DMS114 treated with DMSO at 0.1 percent for 48 hours (cell line): ENCODE measurements around the gene GCNT1.
"Not testable (repeated sequence)": the region's sequence is repeated elsewhere in the genome, so short reads cannot be mapped to it uniquely, and the experiment has no call there.

Experiments used
- DNase-seq: peaks from one replicate; lab custom pipeline; 2025; ENCODE audit not compliant: unreplicated experiment; lab: John Stamatoyannopoulos, UW

Gene GCNT1

DNA sequence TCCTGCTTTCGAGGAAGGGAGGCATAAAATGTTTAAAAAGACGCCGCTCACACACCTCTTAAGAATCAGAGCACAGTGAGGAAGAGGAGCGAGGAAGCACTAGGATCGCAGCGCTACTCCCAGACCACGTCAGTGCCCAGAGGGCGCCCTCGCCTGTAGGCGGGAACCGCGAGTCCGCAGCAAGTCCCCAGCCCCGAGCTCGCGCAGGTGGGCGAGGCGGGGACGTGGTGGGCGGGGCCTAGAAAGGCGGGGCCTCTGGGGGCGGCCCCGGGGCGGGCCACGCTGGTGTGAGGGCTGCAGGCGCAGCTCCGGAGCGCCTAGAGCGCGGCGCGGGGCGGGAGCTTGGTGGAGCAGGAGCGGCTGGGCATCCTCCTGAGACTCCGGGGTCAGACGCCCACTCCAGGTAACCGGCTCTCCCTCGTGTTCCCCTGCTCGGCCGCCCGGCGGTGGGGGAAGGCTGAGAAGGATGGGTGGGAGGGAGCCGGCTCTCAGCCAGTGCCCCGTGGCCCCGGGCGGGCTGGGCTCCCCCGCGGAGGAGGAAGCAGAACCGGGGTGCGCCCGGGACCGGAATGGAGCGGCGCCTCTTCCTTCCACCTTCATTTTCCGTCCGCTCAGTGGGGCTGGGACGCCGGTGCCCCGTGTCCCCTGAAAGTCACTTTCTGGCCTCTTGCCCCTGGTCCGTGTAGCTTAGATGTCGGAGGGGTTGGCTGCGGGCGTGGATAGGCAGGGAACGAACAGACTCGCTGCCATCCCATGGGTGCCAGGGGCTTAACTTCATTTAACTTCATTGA is at the start of gene GCNT1:
Gene GCNT1 (plus strand): TSS at position 280 of the 791 bp plus-strand sequence. CDS start 43,200 bp downstream, outside the sequence.
- DNase-seq = peak; percentile 19

DNA sequence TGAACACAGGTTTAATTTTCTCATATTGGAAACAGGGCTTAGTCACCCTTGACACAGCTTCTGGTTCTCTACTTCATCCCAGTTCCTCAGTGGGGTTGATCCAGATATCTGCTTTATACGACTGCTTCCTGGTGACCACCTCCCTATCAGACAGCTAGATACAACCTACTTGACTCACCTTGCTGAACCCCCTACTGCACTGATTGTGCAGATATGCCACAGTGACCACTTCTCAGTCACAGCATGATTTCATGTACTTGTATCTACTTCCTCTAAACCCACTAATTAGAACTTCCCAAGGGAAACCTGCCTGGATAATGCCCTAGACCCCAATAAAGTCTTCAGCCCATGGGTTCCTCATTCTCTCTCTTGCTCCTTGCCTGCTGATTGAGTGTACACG is 46.3 kb upstream of the GCNT1 start:
- DNase-seq = no peak

DNA sequence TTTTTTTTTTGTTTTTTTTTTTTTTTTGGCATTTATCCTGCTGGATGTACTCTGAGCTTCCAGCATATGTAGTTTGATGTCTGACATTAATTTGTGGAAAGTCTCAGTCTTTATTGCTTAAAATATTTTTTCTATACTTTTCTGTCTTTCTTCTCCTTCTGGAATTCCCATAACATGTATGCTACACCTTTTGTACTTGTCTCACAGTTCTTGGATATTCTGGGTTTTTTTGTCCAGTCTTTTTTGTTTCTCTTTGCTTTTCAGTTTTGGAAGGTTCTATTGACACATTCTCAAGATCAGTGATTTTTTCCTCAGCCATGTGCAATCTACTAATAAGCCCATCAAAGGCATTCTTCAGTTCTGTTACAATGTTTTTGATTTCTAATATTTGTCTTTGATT is 45.3 kb upstream of the GCNT1 start:
- no peak for DNase-seq

DNA sequence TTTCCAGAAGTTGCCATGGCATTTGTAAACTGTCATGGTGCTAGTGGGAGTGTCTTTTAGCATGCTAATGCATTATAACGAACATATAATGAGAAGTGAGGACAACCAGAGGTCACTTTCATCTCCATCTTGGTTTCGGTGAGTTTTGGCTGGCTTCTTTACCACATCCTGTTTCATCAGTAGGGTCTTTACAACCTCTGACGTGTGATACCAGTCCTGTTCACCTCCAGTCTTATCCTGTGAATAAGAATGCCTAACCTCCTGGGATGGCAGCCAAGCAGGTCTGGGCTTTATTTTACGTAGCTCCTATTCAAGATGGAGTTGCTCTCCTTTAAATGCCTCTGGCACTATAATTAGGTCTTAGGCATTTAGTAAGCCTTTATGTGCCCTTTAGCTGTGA is 44.3 kb upstream of the GCNT1 start:
- DNase-seq = no peak

DNA sequence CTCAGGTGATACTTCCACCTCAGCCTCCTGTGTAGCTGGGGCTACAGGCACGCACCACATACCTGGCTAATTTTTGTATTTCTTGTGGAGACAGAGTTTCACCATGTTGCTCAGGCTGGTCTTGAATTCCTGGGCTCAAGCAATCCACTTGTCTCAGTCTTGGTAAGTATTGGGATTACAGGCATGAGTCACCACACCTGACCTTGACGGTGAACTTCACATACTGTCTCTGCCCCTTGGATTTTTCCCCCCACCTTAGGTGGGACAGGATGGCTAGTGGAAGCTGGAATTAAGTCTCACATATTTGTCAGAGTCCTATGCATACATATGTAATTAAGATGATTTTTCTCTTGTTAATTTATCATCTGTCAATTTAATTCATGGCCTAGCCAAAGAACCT is 43.8 kb upstream of the GCNT1 start:
- DNase-seq = no peak

DNA sequence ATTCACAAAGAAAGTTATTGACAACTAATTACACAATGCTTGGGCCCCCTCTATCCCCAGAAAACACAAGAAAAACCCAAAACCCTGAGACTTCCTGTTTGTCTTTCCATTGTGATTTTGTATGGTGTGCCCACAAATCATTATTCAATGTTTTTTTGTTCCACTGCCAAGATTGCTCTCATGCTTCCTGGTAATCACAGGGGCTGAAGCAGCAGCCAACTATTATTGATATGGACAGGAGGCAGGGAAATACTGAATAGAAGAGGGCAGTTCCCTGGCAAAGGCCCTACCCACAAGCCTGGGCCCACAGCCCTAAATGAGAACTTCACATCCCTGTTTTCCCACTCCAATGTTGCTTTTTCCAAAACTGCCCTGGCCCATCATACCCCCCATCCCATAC is 43.3 kb upstream of the GCNT1 start:
- DNase-seq = no peak

DNA sequence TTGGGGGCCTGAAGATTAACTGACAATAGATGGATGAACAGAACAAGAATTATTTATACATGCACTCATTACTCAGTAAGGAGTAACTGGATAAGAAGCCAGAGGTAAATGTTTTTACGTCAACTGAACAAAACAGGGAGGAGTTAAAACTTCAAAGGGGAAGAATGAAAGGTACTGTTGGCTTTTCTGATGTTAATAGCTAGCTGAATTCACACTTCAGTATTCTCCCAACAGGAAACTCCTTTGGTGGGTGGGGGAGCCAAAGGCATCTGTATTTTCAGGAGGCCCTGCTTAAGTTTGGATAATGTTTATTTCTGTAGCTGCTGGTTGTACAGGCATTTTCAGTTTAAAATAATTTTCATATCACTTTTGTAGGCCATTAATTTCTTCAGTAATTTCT is 41.6 kb upstream of the GCNT1 start:
- DNase-seq = no peak

DNA sequence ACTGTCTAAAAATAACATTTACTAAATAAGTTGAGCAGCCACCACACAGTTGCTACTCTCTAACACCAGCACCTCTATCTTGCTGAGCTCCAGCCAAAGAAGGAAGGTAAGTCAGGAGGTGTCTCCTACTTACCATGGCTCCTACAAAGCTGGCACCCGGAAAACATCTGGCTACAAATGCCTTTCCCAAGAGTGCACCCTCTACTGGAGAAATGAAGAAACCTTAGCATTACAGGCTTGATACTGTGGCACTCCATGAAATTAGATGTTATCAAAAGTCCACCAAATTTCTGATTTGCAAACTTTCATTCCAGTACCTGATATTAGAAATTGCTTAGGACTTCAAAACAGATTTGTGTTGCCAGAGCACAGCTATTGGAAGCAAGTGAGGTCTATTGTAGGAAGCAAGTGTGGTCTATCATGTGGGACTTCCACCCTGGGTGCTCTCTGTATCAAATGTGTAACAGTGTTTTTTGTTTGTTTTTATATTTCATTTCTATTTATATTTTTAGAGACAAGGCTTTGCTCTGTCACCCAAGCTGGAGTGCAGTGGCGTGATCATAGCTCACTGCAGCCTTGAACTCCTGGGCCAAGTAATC is 39.1 kb upstream of the GCNT1 start:
- no peak for DNase-seq

DNA sequence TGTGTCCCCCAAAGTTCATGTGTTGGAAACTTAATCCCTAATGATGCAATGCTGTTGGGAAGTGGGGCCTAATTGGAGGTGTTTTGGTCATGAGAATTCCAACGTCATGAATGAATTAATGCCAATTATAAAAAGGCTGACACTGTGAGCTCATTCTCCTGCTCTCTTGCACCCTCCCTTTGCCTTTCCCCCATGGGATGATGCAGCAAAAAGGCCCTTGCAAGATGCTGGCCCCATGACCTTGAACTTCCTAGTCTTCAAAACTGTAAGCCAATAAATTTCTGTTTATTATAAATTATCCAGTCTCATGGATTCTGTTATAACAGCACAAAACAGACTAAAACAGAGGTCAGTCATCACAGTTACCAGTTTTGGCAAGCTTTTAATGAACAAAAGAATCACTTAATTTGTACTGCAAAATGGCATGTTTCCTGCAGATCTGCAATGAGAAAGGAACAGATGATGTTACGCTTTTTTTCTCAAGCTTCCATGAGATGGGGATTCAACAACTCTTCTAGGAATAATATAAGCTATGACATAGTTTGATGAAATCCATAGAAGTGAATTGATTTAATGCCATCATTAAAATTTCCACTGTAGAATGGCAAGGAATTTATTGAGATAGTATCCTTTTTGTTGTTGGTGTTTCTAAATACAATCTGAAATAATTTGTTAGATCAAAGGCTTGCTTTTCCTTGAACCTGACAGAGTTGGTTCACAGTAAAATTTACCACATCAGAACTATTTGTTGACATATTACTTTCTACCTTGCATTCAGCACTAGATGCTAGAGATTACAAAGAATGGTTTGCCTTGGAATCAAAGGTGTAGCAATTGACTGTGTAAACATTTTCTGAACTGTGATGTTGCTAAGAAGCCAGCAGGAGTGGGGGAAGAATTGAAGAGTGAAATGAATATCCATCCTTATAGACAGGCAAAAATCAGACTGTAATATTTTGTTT is 35.5 kb upstream of the GCNT1 start:
- DNase-seq = no peak

DNA sequence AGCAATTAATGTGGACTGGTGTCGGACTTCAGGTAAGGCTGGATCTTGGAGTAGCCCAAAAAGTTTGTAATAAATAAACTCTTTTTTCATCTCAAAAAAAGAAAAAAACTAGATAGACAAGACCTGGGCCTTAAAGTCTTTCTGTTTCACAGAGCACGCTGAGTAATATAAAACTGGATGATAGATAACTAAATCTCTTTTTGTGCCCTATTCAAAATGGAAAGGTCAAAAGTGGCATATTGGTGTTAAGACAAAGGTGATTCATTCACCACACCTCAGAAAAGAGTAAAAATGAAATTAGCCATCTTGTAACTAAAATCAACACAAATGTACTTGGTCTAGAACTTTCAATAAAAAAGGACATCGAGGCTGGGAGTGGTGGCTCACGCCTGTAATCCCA is 34.5 kb upstream of the GCNT1 start:
- no peak for DNase-seq

DNA sequence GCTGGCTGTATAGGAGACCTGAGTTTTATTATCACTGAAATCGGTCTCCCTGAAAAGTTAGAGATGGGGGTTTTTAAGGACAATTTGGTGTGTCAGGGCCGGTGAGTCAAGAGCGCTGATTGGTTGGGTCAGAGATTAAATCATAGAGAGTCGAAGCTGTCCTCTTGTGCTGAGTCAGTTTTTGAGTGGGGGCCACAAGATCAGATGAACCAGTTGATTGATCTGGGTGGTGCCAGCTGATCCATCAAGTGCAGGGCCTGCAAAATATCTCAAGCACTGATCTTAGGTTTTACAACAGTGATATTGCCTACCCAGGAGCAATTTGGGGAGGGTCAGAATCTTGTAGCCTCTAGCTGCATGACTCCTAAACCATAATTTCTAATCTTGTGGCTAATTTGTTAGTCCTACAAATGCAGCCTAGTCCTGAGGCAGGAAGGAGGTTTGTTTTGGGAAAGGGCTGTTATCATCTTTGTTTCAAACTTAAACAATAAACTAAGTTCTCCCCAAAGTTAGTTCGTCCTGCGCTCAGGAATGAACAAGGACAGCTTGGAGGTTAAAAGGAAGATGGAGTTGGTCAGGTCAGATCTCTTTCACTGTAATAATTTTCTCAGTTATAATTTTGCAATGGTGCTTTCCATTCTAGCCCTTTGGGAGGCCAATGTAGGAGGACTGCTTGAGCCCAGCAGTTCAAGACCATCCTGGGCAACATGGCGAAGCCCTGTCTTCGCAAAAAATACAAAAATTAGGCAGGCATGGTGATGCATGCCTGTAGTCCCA is 33.1 kb upstream of the GCNT1 start:
- DNase-seq = no peak

DNA sequence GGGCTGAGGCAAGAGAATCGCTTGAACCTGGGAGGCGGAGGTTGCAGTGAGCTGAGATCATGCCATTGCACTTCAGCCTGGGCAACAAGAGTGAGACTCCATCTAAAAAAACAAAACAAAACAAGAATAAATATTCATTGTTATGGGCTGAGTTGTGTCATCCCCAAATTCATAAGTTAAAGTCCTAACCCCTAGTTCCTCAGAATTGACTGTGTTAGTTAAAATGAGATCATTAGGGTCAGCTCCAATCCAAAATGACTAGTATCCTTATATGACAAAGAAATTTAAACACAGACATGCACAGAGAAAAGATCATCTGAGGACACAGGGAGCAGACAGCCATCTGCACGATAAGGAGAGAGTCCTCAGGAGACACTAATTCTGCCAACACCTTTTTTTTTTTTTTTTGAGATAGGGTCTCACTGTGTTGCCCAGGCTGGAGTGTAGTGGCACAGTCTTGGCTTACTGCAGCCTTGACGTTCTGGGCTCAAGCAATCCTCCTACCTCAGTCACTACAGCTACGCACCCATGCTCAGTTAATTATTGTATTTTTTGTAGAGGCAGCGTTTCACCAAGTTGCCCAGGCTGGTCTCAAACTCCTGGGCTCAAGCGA is 32.1 kb upstream of the GCNT1 start:
- no peak for DNase-seq

DNA sequence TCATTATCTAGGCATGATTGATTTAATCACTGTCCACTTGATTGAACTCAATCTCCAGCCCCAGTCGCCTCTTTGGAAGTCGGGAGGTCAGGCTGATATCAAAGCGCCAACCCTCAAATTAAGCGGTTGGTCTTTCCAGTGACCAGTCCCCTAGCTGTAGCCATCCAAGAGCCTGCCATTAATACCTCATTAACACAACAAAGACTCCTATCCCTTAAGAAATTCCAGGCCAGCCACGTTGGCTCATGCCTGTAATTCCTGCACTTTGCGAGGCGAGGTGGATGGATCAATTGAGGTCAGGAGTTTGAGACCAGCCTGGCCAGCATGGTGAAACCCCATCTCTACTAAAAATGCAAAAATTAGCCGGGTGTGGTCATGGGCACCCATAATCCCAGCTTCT is 27.4 kb upstream of the GCNT1 start:
- DNase-seq = no peak

DNA sequence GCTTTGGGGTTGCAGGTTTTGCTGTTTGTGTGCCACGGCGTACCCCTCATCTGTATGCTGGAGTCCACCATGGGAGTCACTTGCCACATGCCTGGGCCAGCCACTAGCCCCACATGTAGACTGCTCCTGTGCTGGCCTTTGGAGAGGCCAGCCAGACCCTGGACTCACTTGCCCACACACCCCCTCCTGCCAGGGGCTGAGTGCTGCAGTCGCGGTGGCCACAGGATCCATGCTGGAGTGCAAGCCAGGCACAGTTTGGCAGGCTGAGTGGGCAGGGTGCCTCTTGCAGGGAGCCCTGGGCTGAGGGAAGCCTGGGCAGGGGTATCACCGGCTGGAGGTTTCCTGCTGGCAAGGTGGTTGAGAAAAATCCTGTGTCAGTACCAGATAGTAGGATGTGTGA is 25.6 kb upstream of the GCNT1 start:
- DNase-seq = no peak

DNA sequence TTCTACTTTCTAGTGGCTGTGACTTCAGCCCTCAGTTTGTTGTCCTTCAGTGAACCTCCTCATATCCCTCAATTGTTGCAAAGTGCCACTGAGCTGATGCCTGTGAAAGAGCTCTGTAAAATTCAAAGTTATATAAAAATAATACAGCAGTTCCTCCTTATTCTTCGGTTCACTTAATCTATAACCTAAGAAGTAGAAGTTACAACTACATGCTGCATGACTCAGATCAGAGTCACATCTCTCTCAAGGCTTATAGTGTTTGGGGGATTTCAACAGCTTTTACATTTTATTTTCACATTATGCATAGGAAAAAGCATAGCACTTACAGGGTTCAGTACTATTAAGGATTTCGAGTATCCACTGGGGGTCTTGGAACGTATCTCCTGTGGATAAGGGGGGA is 25.1 kb upstream of the GCNT1 start:
- DNase-seq = no peak

DNA sequence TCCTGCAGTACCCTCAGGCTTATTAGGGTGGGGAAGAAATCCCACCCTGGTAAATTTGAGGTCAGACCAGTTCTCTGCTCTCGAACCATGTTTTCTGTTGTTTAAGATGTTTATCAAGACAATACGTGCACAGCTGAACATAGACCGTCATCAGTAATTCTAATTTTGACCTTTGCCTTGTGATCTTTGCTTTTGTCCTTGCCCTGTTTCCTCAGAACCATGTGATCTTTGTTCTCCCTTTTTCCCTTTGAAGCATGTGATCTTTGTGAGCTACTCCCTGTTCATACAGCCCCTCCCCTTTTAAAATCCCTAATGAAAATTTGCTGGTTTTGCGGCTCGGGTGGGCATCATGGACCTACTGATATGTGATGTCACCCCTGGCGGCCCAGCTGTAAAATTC is 24.1 kb upstream of the GCNT1 start:
- DNase-seq = not testable (repeated sequence)

DNA sequence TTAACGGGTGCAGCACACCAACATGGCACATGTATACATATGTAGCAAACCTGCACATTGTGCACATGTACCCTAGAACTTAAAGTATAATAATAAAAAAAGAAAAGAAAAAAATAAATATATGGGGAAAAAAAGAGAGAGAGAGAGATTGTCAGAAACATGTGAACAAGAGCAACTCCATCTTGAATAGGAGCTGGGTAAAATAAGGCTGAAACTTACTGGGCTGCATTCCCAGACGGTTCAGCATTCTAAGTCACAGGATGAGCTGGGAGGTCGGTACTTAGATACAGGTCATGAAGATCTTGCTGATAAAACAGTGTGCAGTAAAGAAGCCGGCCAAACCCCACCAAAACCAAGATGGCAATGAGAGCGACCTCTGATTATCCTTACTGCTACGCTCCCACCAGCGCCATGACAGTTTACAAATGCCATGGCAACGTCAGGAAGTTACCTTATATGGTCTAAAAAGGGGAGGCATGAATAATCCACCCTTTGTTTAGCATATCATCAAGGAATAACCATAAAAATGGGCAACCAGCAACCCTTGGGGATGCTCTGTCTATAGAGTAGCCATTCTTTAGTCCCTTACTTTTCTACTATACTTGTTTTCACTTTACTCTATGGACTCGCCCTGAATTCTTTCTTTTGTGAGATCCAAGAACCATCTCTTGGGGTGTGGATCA is 21.8 kb upstream of the GCNT1 start:
- not testable (repeated sequence) for DNase-seq

DNA sequence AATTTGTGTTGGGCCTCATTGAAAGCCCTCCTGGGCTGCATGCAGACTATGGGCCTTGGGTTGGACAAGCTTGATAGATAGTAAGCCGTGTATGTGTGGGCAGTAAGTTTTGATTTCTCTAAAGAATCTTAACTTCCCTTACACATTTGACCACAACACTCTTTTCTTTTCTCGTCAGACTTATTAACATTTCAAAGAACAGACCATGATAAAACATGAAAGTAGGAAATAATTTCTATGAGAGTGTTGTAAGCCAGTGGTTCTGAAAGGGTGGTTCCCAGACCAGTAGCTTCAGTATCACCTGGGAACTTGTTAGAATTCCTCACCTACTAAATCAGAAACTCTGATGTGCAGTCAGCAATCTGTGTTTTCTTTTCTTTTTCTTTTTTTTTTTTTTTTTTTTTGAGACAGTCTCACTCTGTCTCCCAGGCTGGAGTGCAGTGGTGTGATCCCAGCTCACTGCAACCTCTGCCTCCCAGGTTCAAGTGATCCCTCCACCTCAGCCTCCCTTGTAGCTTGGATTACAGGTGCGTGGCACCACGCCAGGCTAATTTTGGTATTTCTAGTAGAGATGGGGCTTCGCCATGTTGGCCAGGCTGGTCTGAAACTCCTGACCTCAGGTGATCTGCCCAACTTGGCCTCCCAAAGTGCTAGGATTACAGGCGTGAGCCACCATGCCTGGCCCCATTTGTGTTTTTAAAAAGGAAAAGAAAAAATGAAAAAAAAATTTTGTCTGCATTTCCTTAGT is 20.0 kb upstream of the GCNT1 start:
- DNase-seq = no peak
